Colon (tissue), 2 donors: Measurements from ENCODE around the gene SART1.
"Not testable (repeated sequence)": the region's sequence is repeated elsewhere in the genome, so short reads cannot be mapped to it uniquely, and the experiment has no call there.

Experiments
- FAIRE-seq: peaks from 2 replicates; lab custom pipeline; 2012; peaks lifted over from hg19 to GRCh38; lab: Jason Lieb, UNC
- donor health status: control.
- donor health status: control.

SART1 gene

GRCh38 chr11:65934014-65934413, 27.5 kb upstream of the SART1 start:
- no peak for FAIRE-seq

GRCh38 chr11:65937766-65938165, 23.8 kb upstream of the SART1 start:
- FAIRE-seq = no peak

DNA sequence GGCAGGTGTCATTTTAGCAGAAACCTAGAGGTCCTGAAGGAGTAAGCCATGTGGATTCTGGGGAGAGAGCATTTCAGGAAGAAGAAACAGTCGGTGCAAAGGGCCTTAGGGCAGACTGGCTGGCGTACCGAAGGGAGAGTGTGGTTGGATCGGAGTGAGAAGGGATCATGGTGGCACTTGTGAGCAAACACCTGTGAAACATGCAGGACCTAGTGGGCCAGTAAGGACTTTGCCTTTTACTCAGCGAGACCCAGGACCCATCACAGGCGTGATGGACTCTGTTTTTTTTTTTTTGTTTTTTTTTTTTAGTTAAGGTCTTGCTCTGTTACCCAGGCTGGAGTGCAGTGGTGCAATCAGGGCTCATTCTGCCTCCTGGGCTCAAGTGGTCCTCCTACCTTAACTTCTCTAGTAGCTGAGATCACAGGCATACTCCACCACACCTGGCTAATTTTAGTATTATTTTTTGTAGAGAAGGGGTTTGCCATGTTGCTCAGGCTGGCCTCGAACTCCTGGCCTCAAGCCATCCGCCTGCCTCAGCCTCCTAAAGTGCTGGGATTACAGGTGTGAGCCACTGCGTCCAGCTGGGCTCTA, 19.7 kb upstream of the SART1 start:
- no peak for FAIRE-seq

DNA sequence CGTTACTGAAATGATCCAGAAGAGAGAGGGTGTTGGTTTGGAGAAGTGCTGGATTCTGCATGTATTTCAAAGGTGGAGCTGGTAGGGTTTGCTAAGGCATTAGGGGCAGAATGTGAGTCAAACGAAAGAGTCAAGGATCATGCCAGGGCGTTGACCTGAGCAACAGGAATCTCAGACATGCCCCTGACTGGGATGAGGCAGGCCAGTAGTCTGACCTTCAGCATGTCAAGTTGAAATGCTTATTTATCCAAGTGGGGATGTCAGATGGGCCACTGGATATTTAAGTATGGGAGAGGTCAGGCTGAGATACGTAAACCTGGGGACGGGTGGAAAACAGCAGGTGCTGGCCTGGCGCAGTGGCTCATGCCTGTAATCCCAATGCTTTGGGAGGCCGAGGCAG, 19.0 kb upstream of the SART1 start:
- no peak for FAIRE-seq

GRCh38 chr11:65944191-65944590, 17.3 kb upstream of the SART1 start:
- FAIRE-seq = no peak

DNA sequence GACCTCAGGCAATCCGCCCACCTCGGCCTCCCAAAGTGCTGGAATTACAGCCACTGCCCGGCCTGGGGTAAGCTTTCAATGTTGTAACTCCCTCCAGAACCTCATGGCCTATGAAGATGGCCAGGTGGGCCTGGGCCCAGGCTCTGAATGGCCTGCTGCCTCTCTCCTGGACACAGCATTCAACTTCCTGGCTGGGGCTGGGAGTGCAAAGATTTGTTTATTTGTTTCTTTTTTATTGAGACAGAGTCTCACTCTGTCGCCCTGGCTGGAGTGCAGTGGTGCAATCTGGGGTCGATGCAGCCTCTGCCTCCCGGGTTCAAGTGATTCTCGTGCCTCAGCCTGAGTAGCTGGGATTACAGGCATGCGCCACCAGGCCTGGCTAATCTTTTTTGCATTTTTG, 16.8 kb upstream of the SART1 start:
- FAIRE-seq = no peak

- no peak for FAIRE-seq
Observed at GRCh38 chr11:65945430-65945911, 16.1 kb upstream of the SART1 start, which contains the start of gene TSGA10IP. Gene TSGA10IP (plus strand): TSS chr11:65945480. CDS start chr11:65945676, 196 bp downstream.

GRCh38 chr11:65945941-65946558, 15.5 kb upstream of the SART1 start:
- no peak for FAIRE-seq

DNA sequence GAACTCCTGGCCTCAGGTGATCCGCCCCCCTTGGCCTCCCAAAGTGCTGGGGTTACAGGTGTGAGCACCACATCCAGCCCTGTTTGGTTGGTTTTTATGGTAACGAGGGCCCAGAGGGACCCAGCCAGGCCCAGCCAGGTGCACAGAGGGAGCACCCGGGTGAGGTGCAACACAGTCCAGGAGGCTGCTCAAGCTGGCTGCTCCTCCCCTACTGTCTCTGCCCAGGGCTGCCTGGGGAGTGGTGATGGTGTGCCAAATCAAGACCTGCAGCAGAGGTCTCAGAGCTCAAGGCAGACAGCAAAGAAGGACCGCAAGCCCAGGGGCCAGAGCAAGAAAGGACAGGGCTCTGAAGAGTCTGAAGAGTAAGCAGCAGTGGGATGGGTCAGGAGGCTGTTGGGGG, 14.9 kb upstream of the SART1 start:
- FAIRE-seq = no peak

- no peak for FAIRE-seq
Observed at GRCh38 chr11:65947133-65947532, 14.4 kb upstream of the SART1 start.

GRCh38 chr11:65947603-65948125, 13.9 kb upstream of the SART1 start:
- no peak for FAIRE-seq

- FAIRE-seq = not testable (repeated sequence)
Observed at GRCh38 chr11:65950711-65951110, 10.8 kb upstream of the SART1 start.

DNA sequence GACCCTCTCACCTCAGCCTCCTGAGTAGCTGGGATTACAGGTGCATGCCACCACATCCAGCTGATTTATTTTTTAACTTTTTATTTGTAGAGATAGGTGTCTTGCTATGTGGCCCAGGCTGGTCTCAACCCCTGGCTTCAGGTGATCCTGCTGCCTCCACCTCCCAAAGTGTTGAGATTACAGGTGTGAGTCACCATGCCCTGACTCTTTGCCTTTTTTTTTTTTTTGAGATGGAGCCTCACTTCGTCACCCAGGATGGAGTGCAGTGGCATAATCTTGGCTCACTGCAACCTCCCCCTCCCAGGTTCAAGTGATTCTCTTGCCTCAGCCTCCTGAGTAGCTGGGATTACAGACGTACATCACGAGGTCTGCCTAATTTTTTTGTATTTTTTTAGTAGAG, 9.9 kb upstream of the SART1 start:
- FAIRE-seq = not testable (repeated sequence)

GRCh38 chr11:65952052-65952521, 9.4 kb upstream of the SART1 start:
- no peak for FAIRE-seq

GRCh38 chr11:65953471-65953870, 8.1 kb upstream of the SART1 start:
- no peak for FAIRE-seq

DNA sequence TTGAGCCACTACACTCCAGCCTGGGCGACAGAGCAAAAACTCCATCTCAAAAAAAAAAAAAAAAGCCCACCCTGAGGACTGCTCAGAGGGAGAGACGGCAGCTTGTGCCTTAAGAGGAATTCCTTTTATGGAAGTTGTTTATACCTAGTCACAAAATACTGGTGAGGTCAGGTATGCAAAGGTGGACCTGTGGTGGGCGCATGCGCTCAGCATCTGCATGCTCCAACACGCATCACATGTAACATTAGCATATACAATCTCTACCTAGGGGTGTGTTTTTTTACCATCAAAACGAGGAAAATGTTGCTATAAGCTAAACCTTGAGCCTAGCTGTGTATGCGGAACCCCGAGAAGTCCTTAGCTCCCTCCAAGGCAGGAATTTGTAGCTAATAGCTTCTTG, 6.8 kb upstream of the SART1 start:
- no peak for FAIRE-seq

GRCh38 chr11:65958291-65958690, 3.2 kb upstream of the SART1 start:
- FAIRE-seq = no peak

DNA sequence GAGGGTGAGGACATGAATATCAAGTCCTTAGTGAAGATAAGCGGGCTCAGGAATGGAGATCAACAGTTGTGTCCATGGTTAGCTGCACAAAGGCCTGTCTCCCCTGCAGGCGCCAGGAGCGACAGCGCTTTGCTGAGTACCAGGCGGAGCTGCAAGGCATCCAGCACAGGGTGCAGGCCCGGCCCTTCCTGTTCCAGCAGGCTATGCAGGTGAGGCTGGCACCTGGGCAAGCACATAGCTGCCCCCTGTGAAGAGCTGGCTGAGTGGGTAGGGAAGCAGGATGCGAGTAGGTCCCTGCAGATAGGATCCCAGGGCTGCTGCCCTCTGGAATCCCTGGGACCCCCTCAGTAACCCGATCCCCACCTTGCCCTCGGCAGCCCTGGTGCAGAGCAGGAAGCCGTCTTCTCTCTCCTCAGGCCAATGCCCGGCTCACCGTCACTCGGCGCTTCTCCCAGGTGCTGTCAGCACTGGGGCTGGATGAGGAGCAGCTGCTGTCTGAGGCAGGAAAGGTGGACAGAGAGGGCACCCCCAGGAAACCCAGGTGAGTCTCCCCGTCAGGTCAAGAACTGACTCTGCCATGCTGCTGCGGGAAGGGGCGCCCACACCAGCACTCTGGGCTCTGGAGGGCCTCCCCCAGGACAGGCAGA, 2.6 kb upstream of the SART1 start:
- FAIRE-seq = no peak

GRCh38 chr11:65960824-65961266, 689 bp upstream of the SART1 start:
- no peak for FAIRE-seq

DNA sequence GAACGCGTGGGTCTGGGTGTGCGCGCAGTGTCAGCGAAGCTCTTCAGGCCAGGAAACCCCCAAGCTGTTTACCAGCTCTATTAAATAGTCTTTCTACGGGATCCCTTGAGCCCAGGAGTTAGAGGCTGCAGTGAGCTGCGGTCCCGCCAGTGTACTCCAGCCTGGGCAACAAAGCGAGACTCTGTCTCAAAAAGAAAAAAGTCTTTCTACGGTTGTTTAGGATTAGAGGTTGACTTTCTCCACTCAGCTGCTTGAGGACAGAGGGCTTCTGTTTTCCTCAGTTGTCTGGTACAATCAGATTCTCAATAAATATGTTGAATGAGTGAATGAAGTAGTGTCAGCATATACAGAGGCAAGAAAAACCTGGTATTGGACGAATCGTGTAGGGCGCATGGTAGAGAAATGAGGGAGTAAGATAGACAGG, 619 bp downstream of the SART1 start:
- no peak for FAIRE-seq

- no peak for FAIRE-seq
Observed at GRCh38 chr11:65964906-65965305, 3.4 kb downstream of the SART1 start.

GRCh38 chr11:65965986-65966762, 4.6 kb downstream of the SART1 start:
- FAIRE-seq = no peak
